Mesenchymal stem cell (in vitro differentiated cells and primary cell): ENCODE measurements around the gene ZHX3.
"Not testable (repeated sequence)": the region's sequence is repeated elsewhere in the genome, so short reads cannot be mapped to it uniquely, and the experiment has no call there.

Experiments
- DNase-seq: peaks from one replicate; pipeline ENCODE4 v3.0.0-alpha.2; 2013
- H2AFZ ChIP-seq: one replicate; pipeline ENCODE4 v1.6.1; 2013; ENCODE audit warnings: low read depth, mild to moderate bottlenecking, control low read depth, inconsistent platforms, low read length, moderate library complexity
- H2AK5ac ChIP-seq: 2 replicates; pipeline ENCODE4 v1.6.1; 2013; ENCODE audit warnings: low read length, moderate library complexity, mild to moderate bottlenecking, inconsistent platforms; ENCODE audit not compliant: severe bottlenecking
- H2BK120ac ChIP-seq: one replicate; pipeline ENCODE4 v1.6.1; 2013; ENCODE audit warnings: low read depth, mild to moderate bottlenecking, inconsistent platforms, low read length, moderate library complexity
- H2BK12ac ChIP-seq, 2 experiments: one replicate each; pipeline ENCODE4 v1.6.1; 2013; ENCODE audit warnings: inconsistent platforms in 2 of 2, low read length in 2 of 2, mild to moderate bottlenecking in 2 of 2, moderate library complexity in 2 of 2, control low read depth in 1 of 2
- H2BK15ac ChIP-seq: one replicate; pipeline ENCODE4 v1.6.1; 2013; ENCODE audit warnings: mild to moderate bottlenecking, low read depth, inconsistent platforms; ENCODE audit not compliant: poor library complexity, severe bottlenecking
- H2BK5ac ChIP-seq: 2 replicates; pipeline ENCODE4 v1.6.1; 2013; ENCODE audit warnings: low read depth, mild to moderate bottlenecking, low read length, control low read depth, inconsistent platforms; ENCODE audit not compliant: poor library complexity, severe bottlenecking
- H3K14ac ChIP-seq, 2 experiments: one replicate each; pipeline ENCODE4 v1.6.1; 2013; ENCODE audit warnings: inconsistent platforms in 2 of 2, low read length in 2 of 2, control low read depth in 1 of 2, mild to moderate bottlenecking in 1 of 2, moderate library complexity in 1 of 2
- H3K18ac ChIP-seq, 2 experiments: one replicate each; pipeline ENCODE4 v1.6.1; 2013; ENCODE audit warnings: inconsistent platforms in 2 of 2, low read length in 2 of 2, control low read depth in 1 of 2, low read depth in 1 of 2, mild to moderate bottlenecking in 1 of 2
- H3K23ac ChIP-seq, 2 experiments: one replicate each; pipeline ENCODE4 v1.6.1; 2013; ENCODE audit warnings: inconsistent platforms in 2 of 2, low read length in 2 of 2, mild to moderate bottlenecking in 2 of 2, moderate library complexity in 2 of 2, control low read depth in 1 of 2
- H3K27ac ChIP-seq: 2 replicates; pipeline ENCODE4 v1.5.1; 2013; ENCODE audit warnings: mild to moderate bottlenecking, moderate library complexity, low read length, control low read depth, inconsistent platforms; ENCODE audit not compliant: poor library complexity, severe bottlenecking
- H3K27me3 ChIP-seq, 2 experiments: 2 replicates each; pipeline versions ENCODE4 v1.6.1 to v1.7.0; 2013; ENCODE audit warnings: low read length in 2 of 2, mild to moderate bottlenecking in 2 of 2, moderate library complexity in 2 of 2, control low read depth in 1 of 2, inconsistent platforms in 1 of 2; ENCODE audit not compliant: control insufficient read depth in 1 of 2, insufficient read depth in 1 of 2
- H3K36me3 ChIP-seq, 2 experiments: 2 replicates each; pipeline versions ENCODE4 v1.6.1 to v1.7.0; 2013; ENCODE audit warnings: low read length in 2 of 2, control low read depth in 1 of 2, inconsistent platforms in 1 of 2, low read depth in 1 of 2, mild to moderate bottlenecking in 1 of 2; ENCODE audit not compliant: insufficient read depth in 2 of 2, control insufficient read depth in 1 of 2
- H3K4ac ChIP-seq, 2 experiments: one replicate each; pipeline ENCODE4 v1.6.1; 2013; ENCODE audit warnings: inconsistent platforms in 2 of 2, low read length in 2 of 2, mild to moderate bottlenecking in 2 of 2, moderate library complexity in 2 of 2, control low read depth in 1 of 2, low read depth in 1 of 2
- H3K4me1 ChIP-seq: 2 replicates; pipeline ENCODE4 v1.6.1; 2013; ENCODE audit warnings: low read depth, low read length, control low read depth; ENCODE audit not compliant: control insufficient read depth, insufficient read depth
- H3K4me2 ChIP-seq: 2 replicates; pipeline ENCODE4 v1.6.1; 2013; ENCODE audit warnings: low read length, mild to moderate bottlenecking, inconsistent platforms; ENCODE audit not compliant: poor library complexity, severe bottlenecking
- H3K4me3 ChIP-seq, 2 experiments: 2 replicates each; pipeline versions ENCODE4 v1.5.1 to v1.7.0; 2013; ENCODE audit warnings: low read length in 2 of 2, mild to moderate bottlenecking in 2 of 2, control low read depth in 1 of 2, low read depth in 1 of 2; ENCODE audit not compliant: insufficient read depth in 1 of 2
- H3K79me1 ChIP-seq: replicated peaks from 2 replicates; pipeline ENCODE4 v1.6.1; 2013; ENCODE audit warnings: mild to moderate bottlenecking, control low read depth, low read length, inconsistent platforms; ENCODE audit not compliant: poor library complexity, severe bottlenecking
- H3K9ac ChIP-seq: 2 replicates; pipeline ENCODE4 v1.7.0; 2013; ENCODE audit warnings: mild to moderate bottlenecking, low read length, moderate library complexity
- H3K9me3 ChIP-seq: 2 replicates; pipeline ENCODE4 v1.7.0; 2013; ENCODE audit warnings: mild to moderate bottlenecking, low read length; ENCODE audit not compliant: control insufficient read depth
- H4K8ac ChIP-seq: one replicate; pipeline ENCODE4 v1.6.1; 2013; ENCODE audit warnings: inconsistent platforms, mild to moderate bottlenecking, low read length, moderate library complexity
- H4K91ac ChIP-seq: one replicate; pipeline ENCODE4 v1.6.1; 2013; ENCODE audit warnings: mild to moderate bottlenecking, low read length, inconsistent platforms
- WGBS: methylation state at CpG from one replicate; pipeline ENCODE4 v1.1.7; 2013; ENCODE audit warnings: mixed read lengths; 5-methylcytosine and 5-hydroxymethylcytosine counted together

The ZHX3 gene

GRCh38 chr20:41242352-41242751 is 75.2 kb downstream of the ZHX3 start:
- H2BK15ac ChIP-seq, result no peak overlapping the region
- no peak overlapping the region for H2AK5ac ChIP-seq
- H3K4me1 ChIP-seq, result peaks cover 6% of the 10 kb centered on the region
- no peak overlapping the region for H3K23ac ChIP-seq
- no peak overlapping the region for H4K91ac ChIP-seq
- H3K27me3 ChIP-seq, result no peaks in the 10 kb centered on the region
- no peak overlapping the region for H3K4ac ChIP-seq
- H3K18ac ChIP-seq, result peak overlapping the region in 1 of 2 experiments; percentile 48
- no peak overlapping the region for H2BK120ac ChIP-seq
- no CpG with 5 or more reads among the region's 1 CpG for WGBS
- no peaks in the 10 kb centered on the region for H3K9me3 ChIP-seq
- peaks cover 5 to 11% of the 10 kb centered on the region in 2 experiments for H3K36me3 ChIP-seq
- no peak overlapping the region for H2BK12ac ChIP-seq
- no peak for DNase-seq
- peak overlapping the region in 1 of 2 experiments; percentile 14 for H3K14ac ChIP-seq
- no peak overlapping the region for H3K4me2 ChIP-seq
- no peak overlapping the region for H3K4me3 ChIP-seq
- no peak overlapping the region for H2BK5ac ChIP-seq
- H2AFZ ChIP-seq, result no peak overlapping the region
- H3K9ac ChIP-seq, result no peak overlapping the region
- no peak overlapping the region for H3K27ac ChIP-seq
- H4K8ac ChIP-seq, result no peak overlapping the region
- H3K79me1 ChIP-seq, result peaks cover 30% of the 10 kb centered on the region

- H3K9me3 ChIP-seq, H3K27ac ChIP-seq, H3K4ac ChIP-seq, H3K23ac ChIP-seq, H4K8ac ChIP-seq, H3K4me3 ChIP-seq, H3K9ac ChIP-seq, H2BK12ac ChIP-seq, H2BK15ac ChIP-seq, H3K4me1 ChIP-seq, H3K4me2 ChIP-seq, H3K36me3 ChIP-seq, H2BK5ac ChIP-seq, H2AK5ac ChIP-seq, H3K27me3 ChIP-seq, H3K14ac ChIP-seq, H2AFZ ChIP-seq, H4K91ac ChIP-seq, H2BK120ac ChIP-seq, DNase-seq, H3K18ac ChIP-seq: not testable (repeated sequence)
- no CpG with 5 or more reads among the region's 3 CpGs for WGBS
- H3K79me1 ChIP-seq, result peaks cover 15% of the 10 kb centered on the region
Observed at GRCh38 chr20:41237233-41237632, 80.3 kb downstream of the ZHX3 start.

DNA sequence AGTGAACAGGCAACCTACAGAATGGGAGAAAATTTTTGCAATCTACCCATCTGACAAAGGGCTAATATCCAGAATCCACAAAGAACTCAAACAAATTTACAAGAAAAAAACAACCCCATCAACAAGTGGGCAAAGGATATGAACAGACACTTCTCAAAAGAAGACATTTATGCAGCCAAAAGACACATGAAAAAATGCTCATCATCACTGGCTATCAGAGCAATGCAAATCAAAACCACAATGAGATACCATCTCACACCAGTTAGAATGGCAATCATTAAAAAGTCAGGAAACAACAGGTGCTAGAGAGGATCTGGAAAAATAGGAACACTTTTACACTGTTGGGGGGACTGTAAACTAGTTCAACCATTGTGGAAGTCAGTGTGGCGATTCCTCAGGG is 80.7 kb downstream of the ZHX3 start:
- H4K8ac ChIP-seq, H2AK5ac ChIP-seq, H4K91ac ChIP-seq, DNase-seq, H3K18ac ChIP-seq, H3K4ac ChIP-seq, H2AFZ ChIP-seq, H2BK120ac ChIP-seq, H3K14ac ChIP-seq, H3K4me3 ChIP-seq, H3K9me3 ChIP-seq, H3K23ac ChIP-seq, H3K4me2 ChIP-seq, H3K27me3 ChIP-seq, H2BK5ac ChIP-seq, H2BK15ac ChIP-seq, H3K9ac ChIP-seq, H3K27ac ChIP-seq, H3K4me1 ChIP-seq, H2BK12ac ChIP-seq, H3K36me3 ChIP-seq: not testable (repeated sequence)
- H3K79me1 ChIP-seq, result peaks cover 15% of the 10 kb centered on the region
- no CpG with 5 or more reads among the region's 1 CpG for WGBS

DNA sequence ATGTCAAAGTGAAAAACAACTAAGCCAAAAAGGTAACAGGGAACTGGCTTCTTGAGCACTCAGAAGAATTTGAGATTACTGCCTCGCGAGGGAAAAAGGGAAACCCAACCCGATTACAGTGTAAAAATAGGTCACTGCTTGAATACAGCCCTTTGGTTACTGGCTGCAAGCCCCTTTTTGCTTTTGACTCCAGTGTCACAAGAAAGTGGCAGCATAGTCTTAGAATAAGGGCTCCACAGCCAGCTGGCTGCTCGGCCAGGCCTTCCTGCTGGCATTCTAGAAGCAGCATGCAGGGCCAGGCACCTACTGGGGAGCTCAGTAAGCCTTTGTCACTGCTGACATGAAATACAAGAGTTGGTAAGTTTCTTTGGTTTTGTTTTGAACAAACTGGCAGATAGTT is 83.0 kb downstream of the ZHX3 start:
- no peak for DNase-seq
- Histone ChIP-seq H3K79me1 (peaks cover 15% of the 10 kb centered on the region), H3K14ac (peak overlapping the region in 1 of 2 experiments; percentile 64), H4K8ac (no peak overlapping the region), H2BK120ac (no peak overlapping the region), H2BK5ac (no peak overlapping the region), H3K27ac (no peak overlapping the region), H3K4me2 (no peak overlapping the region), H2BK12ac (no peak overlapping the region), H3K36me3 (peaks cover 4 to 5% of the 10 kb centered on the region in 2 experiments), H3K23ac (peak overlapping the region in 1 of 2 experiments; percentile 91), H2AFZ (no peak overlapping the region), H3K4ac (peak overlapping the region in 1 of 2 experiments; percentile 24), H3K18ac (peak overlapping the region; percentile 67 to 72), H3K9ac (peak overlapping the region; percentile 84), H3K4me1 (peaks cover 1% of the 10 kb centered on the region), H2BK15ac (no peak overlapping the region), H3K27me3 (no peaks in the 10 kb centered on the region), H4K91ac (no peak overlapping the region), H3K4me3 (no peak overlapping the region), H2AK5ac (no peak overlapping the region), H3K9me3 (no peaks in the 10 kb centered on the region)
- 96% methylated on average over 4 of the region's 4 CpGs for WGBS
